GM19397 (cell line): Measurements from ENCODE around the gene SLC13A3.

Experiments
- ATAC-seq: cut with Tn5 transposase; IDR thresholded peaks from one replicate; pipeline ENCODE4 v1.9.1; 2021; ENCODE audit warnings: mild to moderate bottlenecking, moderate library complexity; ENCODE audit not compliant: unreplicated experiment

The SLC13A3 gene

DNA sequence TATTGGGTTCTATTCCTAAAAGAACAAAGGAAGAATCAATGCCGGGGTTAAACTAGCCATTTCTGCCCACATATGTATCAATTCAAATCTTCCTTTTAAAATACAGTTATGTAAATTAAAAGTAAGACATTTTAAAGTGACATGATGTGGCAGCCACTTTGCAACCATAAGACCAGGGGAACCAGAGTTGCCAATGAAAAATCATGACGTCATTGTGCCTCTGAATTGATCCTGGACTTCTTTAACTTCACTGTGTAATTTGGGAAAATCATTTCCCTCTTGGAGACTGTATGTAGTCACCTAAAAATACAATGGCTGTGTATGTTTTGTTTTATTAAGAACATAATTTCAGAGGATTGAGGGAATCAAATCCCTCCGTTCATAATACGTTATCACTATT, 42.2 kb downstream of the SLC13A3 start:
- ATAC-seq = no peak

DNA sequence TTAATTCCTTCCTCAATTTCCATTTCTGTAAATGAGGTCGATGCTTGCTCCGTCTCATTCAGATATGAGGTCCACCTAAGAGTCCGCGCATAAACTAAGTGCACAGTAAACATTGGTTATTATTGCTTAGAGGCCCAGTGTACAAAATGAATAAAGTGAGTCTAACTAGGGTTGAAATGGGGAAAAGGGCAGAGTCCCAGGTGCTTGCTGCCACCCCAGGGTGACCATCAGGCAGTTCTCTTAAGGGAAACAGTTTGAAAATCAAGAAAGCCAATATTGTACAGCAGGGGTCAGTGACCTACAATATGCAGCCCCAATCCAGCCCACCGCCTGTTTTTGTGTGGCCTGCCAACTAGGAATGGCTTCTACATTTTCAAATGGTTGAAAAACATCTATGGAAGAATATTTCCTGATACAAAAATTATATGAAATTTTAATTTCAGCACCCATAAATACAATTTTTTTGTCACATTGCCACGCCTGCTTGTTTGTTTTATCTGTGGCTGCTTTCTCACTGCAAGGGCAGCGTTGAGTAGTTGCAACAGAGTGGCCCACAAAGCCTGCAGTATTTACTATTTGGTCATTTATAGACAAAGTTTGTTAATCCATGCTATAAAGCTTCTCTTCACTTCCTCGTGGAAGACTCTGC, 43.3 kb downstream of the SLC13A3 start:
- ATAC-seq = no peak

DNA sequence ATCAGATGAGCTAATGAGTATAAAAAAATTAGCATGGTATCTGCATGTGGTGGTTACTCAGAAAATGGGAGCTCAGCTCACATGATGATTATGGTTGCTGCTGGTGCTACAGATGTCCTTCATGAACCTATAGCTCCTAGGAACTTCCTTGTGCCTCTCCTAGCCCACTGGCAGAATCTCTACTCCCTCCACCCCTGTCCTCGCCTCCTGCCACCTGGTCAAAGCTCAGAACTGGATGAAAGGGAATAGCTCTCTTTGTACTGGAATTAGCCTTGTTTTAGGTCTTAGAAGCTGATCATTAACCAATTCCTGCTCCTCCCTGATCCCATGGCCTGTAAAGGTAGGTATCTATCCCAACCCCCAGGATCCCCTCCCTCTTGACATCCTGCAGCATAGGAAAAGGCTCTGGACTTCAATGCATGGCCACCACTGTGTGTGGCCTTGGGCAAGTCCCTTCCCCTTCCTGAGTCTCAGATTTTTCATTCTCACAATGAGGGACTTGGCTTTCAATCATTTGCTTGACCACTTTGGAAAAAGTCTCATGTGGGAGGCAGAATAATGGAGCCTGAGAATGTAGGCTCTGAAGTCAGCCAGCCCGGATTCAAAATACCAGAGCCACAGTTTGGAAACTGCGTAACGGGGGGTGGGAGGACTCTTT, 43.9 kb downstream of the SLC13A3 start:
- ATAC-seq = no peak

DNA sequence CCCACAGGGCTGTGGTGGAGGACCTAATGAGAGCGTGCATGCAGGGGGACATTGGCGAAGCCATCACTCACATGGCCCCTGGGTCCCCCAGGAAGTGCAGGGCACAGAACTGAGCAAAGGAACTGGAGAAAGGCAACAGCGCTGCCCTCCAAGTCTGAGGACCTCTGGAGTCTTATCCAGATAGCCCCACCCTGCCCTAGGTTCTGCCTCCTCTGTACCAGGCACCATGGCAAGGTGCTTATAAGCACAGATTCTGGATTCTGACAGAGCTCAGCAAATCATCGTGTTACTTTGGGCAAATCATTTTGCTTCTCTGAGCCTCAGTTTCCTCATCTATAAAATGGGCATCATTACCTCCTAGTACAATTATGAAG, 44.5 kb downstream of the SLC13A3 start:
- no peak for ATAC-seq

DNA sequence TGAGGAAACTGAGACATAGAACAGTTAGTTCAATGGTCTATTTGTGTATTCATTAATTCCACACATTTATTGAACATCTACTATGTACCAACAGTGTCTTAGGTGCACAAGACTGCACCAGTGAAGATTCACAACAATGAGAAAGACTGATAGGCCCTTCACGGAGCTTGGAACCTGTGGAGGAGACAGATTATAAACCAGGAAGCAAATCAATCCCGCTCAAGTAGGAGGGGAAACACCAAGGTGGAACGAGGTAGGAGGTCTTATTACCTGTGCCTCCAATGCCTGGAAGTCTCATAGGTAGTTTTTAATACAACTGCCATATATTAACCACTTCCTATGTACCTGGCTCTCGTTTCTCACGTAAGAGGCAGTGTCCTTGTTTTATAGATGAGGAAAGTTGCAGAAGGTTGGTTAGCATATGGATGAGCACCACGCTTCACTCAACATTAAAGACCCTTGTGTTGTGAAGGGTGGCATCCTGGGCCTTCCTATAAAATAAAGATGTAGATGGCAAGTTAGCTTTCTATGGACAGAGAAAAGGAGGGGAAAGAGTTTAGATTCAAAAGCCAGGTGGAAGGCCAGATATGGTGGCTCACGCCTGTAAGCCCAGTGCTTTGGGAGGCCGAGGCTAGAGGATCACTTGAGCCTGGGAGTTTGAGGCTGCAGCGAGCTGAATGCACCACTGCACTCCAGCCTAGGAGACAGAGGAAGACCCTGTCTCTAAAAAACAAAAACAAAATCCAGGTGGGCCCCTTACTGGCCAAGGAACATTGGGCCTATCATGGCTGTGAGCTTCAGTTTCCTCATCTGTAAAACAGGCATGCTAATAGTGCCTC, 45.1 kb downstream of the SLC13A3 start:
- ATAC-seq = no peak

DNA sequence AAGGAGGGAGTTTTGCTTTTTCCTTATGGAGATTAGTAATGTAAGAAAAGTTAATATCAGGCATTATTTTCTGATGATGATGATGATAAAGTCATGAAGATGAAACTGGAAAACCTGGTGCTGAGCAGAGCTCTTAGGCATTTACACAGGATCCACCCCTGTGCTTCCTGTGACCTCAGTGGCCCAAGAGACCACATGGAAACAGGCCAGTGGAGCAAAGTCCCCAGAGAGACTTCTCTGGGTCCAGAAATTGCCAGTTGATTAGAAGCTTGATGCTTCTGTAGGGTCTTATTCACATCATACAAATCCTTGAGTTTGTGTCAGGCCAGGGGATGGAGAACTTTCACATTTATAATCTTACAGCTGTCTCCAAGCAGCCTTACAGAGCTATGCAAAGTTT, 46.1 kb downstream of the SLC13A3 start:
- ATAC-seq = no peak

DNA sequence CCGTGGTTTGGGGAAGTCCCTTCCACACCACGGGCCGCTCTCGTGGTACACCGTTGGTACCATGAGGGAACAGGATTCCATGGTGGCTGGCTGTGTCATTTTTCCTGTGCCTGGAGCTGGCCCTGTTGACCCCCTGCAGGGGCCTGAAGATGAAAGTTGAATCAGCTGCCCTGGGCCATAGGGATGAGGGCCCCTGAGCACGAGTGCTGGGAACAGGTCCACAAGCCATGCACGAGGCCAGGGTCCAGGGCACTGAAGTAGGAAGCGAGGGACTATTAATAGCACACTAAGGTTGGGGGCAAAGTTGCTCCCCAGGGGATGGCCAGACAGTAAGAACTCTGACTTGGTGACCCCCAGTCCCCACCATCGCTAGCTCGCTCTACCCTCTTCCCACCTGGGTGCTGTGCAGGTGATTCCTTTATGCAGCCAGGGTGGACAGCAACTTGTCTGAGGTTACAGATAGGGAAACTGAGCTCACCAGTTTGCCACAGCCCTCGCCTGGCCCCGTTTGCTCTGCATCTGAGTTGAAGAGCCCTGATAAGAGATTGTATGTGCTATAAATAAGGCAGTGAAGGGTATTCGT, 46.6 kb downstream of the SLC13A3 start:
- no peak for ATAC-seq

DNA sequence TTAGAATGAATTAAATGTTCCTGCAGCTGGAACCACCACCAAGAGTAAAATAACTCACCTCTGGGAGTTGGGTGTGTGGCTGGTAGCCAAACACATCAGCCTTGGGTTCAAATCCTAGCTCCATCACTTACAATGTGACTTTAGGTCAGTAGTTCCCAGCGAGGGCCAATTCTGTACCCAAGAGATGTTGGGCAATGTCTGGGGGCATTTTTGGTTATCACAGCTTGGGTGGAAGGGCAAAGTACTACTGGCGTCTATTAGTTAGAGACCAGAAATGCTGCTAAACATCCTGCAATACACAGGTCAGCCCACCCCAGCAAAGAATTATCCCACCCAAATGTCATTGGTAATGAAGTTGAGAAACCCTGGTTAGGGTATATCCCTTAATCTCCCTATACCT, 48.8 kb downstream of the SLC13A3 start:
- ATAC-seq = no peak

DNA sequence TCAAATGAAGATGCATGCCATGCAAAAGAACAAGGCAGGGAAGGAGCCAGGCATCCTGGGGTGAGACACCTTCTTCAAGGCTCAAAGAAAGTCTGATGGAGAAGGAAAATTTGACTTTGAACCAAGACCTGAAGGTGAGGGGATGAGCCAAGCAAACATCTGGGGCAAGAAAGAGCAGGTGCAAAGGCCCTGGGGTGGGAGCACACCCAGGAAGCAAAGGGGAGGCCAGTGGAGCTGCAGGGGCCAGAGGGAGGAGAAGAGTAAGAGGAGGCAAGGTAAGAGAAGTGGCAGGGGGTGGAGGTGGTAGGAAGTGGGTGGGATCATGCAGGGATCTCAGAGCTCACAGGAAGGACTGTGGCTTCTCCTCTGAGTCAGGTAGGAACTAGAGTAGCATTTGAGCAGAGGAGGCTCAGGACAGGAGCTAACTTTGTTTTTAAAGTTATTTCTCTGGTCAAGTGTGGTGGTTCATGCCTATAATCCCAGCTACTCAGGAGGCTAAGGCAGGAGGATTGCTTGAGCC, 49.6 kb downstream of the SLC13A3 start:
- no peak for ATAC-seq

DNA sequence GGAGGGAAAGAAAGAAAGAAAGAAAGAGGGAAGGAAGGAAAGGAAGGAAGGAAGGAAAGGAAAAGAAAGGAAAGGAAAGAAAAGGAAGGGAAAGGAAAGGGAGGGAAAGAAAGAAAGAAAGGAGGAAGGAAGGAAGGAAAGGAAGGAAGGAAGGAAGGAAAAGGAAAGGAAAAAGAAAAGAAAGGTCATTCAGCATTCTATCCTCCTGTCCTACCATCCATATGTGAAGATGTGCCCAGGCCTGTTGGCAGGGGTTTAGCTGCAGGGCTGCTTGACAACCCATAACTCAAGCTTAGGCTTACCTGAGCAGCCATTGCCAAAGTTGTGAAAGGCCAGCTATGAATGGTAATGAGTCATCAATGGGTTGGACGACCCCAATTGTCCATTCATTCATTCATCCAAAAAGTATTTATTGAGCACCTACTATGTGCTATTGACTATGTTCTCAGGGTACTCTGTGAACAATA, 50.9 kb downstream of the SLC13A3 start:
- no peak for ATAC-seq

DNA sequence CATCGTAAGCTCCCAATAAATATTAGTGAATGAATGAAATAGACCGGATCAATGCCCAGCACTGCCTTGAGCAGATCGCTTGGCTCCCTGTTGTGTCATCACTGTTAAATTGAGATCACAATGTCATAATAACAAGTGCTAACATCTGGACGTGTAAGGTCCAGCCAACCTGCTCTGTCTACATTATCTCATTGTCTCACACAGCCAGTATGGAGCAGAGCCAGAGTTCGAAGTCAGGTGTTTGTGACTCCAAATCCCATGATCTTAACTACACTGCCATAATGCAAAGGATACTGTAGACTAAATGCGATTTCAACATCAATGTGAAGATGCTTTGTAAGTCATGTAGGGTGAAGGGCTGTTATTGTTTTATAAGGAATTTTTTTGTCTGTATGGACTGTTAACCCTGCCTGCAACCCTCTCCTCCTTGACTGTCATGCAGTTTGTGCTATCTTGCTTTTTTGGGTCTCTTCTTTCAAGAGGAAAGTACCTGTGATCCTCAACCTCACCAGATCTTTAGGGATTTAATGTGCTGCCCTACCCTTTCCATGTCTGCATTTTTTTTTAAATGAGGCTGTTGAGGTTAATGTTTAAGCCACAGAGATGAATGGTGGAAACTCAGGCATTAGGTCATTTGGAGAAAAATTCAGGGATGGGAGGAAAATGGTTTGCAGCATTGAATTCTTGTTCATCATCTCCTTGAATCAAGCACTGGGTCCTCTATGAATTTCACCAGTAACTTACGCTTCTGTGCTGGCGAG, 51.9 kb downstream of the SLC13A3 start:
- no peak for ATAC-seq

DNA sequence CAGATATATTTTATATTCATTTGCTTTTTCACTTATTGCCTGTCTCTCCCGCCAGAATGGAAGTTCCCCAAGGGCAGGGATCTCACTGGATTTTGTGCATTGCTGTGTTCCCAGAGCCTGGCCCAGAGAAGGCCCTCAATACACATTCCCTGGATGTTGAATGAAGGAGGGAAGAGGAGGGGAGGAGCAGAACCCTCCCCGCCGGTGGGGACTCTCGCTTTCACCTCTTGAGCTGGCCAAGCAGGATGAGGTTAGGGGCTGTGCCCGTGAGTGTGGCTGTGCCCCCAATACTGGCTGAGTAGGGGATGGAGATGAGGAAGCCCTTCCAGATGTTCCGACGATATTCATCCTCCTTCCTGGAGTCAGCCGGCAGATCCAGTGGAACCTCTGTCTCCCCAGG, 55.3 kb downstream of the SLC13A3 start:
- no peak for ATAC-seq

DNA sequence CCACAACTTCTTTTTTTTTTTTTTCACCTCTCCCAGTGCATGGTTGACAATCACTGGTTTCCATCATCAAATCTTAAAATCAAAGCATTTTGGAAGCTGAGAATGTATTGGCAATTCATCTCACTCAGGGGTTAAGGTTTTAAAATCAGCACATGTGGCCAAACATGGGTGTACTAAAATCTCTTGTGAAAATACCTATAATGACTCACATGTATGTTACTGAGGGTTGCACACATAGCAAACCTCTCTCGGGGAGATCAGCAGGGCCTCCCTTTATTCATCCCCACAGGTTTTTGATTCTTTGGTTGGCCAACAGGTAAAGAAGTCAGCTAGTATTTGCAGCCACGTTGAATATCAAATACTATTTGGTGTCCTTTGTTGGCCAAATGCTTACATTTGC, 56.5 kb downstream of the SLC13A3 start:
- no peak for ATAC-seq

DNA sequence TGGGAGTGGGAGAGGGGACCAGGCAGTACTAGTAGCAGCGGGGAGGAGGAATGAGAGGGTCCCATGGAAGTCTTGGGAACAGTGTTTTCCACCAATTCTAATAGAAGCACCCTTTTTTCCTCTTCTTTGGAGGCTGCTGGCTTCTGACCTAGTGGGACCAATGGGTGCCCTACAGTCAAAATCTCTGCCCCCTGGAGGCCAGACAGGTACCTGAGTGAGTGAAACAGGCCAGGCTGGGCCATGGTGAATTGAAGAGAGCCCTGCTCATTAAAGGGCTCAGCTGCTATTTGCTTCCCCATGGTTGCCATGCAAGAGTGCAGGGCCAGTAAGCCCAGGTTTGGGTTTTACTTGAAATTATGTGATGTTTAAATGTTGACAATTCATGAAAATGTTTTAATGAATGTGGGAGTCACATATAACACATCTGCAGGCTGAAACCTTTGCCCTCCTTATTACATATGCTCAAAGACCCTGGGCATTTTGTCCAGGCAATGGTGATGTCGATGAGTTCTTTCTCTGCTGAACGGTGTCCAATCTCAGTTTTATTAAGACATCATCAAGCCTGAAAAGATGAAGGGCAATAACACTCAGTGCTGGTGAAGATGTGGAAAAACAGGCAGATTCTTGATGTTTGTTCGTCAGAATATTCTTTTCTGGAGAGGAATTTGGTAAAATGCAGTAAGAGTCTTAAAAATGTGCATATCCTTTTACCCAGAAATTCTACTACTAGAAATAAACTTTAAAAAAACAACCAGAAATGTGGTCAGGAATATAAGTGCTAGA, 58.5 kb downstream of the SLC13A3 start:
- ATAC-seq = no peak

DNA sequence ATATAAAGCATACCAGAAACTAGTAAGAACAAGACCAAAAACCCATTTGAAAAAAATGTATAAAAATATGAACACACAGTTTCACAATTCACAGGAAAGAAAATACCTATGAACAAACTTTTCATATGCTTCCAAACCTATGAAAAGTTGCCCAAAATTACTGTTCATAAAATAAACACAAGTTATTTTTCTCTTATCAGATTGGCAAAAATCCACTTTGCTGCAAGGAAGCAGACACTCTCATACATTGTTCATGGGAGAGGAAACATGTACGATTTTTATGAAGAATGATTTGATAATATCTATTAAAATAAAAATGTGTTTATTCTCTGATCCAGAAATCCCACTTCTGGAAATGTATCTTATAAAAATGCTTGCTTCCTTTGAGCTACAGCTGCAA, 60.8 kb downstream of the SLC13A3 start:
- no peak for ATAC-seq

DNA sequence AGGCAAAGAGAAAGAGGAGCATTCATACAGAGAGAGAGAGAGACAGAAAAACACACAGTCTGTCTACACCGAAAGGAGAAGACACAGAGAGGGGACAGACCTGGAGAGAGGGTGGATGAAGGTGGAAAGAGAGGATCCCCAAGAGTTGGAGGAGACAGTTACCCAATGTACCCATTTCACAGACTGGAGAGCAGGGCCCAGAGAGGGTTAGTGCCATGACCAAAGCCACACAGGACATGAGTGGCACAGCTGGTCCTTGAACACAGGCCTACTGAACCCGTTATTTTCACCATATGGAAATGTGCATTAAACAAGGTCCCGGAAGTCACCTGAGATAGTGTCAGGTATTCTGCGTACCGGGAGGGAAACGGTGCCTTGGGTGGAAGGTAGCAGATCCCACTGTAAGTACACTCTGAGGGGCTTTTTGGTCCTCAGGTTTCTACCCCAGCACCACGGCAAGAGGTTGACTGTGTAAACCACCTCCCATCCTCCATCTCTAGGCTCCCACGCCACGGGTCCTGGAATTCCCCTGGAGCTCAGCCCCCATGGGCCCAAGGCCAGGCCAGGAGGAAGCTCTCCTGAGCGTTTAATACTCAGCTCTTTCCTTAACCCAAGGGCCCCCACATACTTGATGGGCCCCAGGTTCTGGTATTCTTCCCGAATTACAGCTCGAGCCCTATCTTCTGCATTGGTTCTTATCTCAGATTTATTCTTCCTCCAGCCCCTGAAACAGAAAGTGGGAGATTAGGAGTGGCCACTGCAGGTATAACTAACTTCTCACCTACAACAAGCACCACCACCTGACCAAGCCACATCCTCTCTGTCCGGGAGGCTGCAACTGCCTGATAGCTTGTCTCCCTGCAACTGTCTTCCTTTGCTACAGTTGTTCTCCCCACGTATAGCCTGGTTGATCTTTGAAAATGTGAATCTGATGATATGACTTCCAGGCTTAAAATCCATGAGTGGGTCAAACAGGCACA, 62.4 kb downstream of the SLC13A3 start:
- no peak for ATAC-seq

DNA sequence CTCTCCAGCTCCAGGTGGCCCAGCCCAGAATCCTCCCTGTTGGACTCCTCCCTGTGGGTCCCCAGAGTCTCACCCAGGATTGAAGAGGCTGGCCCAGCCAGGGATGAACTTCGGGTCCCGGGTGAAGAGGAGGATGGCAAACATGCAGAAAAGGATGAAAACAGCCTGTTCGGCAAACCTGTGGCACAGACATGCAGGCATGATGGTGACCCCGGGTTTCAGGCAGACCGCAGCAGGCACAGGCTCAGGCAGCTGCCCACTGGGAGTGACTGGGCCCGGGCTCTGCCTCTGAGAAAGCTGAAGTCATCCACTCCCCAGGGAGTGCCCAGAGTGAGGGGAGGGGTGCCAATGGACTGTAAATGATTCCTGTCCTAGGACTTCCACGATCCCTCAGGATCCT, 63.3 kb downstream of the SLC13A3 start:
- ATAC-seq = no peak

DNA sequence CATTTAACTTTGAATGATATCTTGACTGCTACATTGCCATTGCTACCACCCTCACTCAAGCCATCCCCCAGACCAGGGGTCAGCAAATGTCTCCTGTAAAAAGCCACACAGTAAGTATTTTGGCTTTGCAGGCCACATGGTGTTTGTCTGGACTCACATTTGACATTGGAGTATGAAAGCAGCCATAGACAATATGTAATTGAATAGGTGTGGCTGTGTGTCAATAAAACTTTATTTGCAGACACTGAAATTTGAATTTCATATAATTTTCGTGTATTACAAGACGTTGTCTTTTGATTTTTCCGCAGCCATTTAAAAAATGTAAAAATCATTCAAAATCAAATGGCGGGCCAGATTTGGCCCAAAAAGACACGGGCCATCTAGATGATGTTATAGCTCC, 64.5 kb downstream of the SLC13A3 start:
- ATAC-seq = no peak

DNA sequence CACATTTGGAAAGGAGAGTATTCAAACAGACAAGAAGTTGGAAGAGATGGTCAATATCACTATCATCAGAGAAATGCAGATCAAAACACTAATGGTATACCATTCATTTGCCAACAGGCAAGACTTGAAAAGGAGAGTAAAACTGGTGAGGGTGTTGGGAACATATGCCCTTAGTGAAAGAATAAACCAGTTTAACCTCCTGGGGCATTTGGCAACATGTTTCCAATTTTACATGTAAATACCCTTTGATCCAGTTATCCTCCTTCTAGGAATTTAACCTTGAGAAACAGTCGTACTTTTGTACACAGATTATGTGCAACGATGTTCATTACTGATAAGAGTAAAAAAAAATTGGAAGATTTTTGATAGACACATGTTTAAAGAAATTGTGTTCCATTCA, 66.8 kb downstream of the SLC13A3 start:
- ATAC-seq = no peak
